ENCODE data around the gene ZC3H4. TPM values are rescaled to one million over a fixed set of nuclear protein-coding genes. Genes with fewer than 3 reads are reported as not detected.
A peak's percentile ranks its signal among the peaks of the same experiment; 100 is the strongest.
"Not testable (repeated sequence)": the region's sequence is repeated elsewhere in the genome, so short reads cannot be mapped to it uniquely, and the experiment has no call there.

ZC3H4 gene
- total RNA-seq, 1 donor from 2014 or later = 20.6 TPM

DNA sequence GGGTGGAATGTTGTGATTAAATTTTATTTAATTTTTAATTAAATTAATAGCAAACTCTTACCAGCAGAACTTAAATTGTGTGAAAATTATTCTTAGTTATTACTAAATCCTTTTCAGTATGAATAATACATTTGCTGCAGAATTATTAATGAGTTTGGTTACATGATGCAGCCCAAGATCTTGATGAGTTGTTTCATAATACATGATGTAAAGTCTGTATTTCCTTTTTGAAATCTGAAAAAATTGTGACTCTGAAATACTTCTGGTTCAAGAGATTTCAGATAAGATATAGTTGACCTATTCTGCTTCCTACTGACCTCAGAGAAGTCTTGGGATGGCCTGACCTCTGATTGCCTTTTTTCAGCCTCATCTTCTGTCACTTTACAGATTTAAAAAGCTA lies 28.1 kb upstream of the ZC3H4 start:
- ATAC-seq (ENCODE audit: poor library complexity) (no peak), DNase-seq (no peak)
- intact Hi-C loops (cut with DNase I) = no loop called here

DNA sequence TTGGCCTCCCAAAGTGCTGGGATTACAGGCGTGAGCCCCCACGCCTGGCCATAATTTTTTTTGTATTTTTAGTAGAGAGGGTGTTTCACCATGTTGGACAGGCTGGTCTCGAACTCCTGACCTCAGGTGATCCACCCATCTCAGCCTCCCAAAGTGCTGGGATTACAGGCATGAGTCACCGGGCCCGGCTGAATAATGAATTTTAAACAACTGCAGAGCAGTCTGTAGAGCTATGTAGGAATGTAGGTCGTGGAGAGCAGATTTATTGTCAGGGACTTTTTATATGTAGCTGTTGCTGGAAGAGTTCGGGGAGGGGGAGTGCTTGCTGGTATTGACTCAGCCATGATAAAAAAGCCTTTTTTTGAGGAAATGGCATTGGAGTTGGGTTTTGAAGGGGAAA lies 27.7 kb upstream of the ZC3H4 start:
- intact Hi-C loops (cut with DNase I); DNase-seq; ATAC-seq (ENCODE audit: poor library complexity): not testable (repeated sequence)

- DNase-seq (no peak), ATAC-seq (ENCODE audit: poor library complexity) (no peak)
- intact Hi-C loops (cut with DNase I) = no loop called here
Measured at GRCh38 chr19:47135156-47135555, 21.6 kb upstream of the ZC3H4 start.

DNA sequence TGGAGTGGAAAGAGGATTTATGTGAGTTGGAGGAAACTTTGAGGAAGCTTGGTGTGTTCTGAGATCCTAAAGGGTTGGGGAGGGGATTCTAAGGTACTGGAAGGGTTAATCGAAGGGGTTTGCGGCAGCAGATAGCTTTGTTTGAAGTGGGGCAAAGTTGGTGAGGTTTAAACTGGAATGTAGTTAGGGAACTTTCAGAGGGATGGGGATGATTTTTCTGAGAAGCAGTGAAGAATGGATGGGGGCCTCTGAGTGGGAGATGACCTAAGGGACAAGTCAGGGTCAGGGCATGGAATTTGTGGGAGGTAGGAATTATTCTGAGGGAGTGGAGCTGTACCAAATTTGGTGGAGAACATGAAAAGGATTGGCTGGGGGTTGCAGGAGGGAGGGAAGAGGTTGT lies 21.0 kb upstream of the ZC3H4 start:
- intact Hi-C loops (cut with DNase I) = no loop called here
- DNase-seq (no peak), ATAC-seq (ENCODE audit: poor library complexity) (no peak)

- intact Hi-C loops (cut with DNase I) = no loop called here
- ATAC-seq (ENCODE audit: poor library complexity) = no peak
- DNase-seq = no peak
Measured at GRCh38 chr19:47133021-47133471, 19.5 kb upstream of the ZC3H4 start.

GRCh38 chr19:47132194-47132852 lies 18.7 kb upstream of the ZC3H4 start:
- DNase-seq (no peak), ATAC-seq (ENCODE audit: poor library complexity) (no peak)
- intact Hi-C loops (cut with DNase I) = no loop called here

DNA sequence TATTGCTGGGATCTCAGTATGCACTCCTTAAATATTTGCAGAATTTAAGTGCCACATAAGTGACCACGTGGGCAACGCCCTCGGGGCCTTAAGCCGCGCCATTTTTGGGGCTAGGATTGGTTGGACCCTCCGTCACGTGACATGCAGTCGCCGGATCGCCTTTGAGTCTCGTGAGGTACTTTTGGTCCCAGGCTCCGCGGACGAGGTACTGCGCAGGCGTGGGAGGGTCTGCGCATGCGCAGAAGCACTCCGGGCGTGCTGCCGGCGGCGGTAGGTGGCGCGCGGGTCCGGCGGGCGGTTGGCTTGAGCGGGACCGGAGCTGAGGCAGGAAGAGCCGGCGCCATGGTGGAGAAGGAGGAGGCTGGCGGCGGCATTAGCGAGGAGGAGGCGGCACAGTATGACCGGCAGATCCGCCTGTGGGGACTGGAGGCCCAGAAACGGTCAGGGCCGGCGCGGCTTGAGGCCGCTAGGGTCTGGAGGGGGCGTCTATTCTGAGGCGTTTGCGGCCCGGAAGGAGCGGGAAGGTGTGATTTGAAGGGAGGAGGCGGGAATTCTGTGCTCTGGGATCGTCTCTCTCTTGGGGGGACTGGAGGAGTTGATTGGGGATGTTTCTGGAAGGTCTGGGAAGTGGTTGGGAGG lies 17.1 kb upstream of the ZC3H4 start, which contains the start of gene SAE1:
TSS of gene SAE1 (plus strand) at position 247 of the 639 bp plus-strand sequence. CDS start at position 343, 96 bp downstream.
- ATAC-seq (ENCODE audit: poor library complexity) (peak; percentile 97), DNase-seq (peak; percentile 96)
- intact Hi-C loops (cut with DNase I) = loop anchor here (1.0 kb wide), 1 partner anchor 17 kb away; the partner anchor contains the start of gene ZC3H4

DNA sequence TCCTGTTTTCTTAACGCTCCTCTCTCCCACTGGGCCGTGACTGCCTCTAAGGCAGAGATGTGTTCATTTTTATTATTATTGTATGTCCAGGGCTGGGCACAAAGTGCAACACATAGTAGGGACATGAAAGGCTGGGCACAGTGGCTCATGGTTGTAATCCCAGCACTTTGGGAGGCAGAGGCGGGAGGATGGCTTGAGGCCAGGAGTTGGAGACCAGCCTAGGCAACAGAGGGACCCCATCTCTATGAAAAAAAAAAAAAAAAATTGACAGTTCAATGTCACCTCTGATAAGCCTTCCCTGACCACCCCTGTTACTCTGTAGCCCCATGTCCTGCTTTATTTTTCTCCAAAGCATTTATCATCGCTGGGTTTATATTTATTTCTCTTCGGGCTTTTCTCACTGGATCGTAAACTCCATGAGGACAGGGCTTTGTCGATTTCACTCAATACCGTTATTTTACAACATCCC lies 16.6 kb upstream of the ZC3H4 start:
- ATAC-seq (ENCODE audit: poor library complexity) (no peak), DNase-seq (no peak)
- intact Hi-C loops (cut with DNase I) = loop anchor here (1.0 kb wide), 1 partner anchor 17 kb away; the partner anchor contains the start of gene ZC3H4

- ATAC-seq (ENCODE audit: poor library complexity) = no peak
Measured at GRCh38 chr19:47129579-47129978, 16.0 kb upstream of the ZC3H4 start.

GRCh38 chr19:47125669-47125938 lies 12.0 kb upstream of the ZC3H4 start:
- ATAC-seq (ENCODE audit: poor library complexity) = no peak
- DNase-seq = no peak
- intact Hi-C loops (cut with DNase I) = loop anchor here (2.0 to 10.0 kb wide), 2 partner anchors 47 to 91 kb away; no protein-coding TSS in a partner anchor

More at GRCh38 chr19:47129579-47129978, 16.0 kb upstream of the ZC3H4 start:
- DNase-seq = no peak
- intact Hi-C loops (cut with DNase I) = loop anchor here (10.0 kb wide), 1 partner anchor 95 kb away; no protein-coding TSS in a partner anchor

DNA sequence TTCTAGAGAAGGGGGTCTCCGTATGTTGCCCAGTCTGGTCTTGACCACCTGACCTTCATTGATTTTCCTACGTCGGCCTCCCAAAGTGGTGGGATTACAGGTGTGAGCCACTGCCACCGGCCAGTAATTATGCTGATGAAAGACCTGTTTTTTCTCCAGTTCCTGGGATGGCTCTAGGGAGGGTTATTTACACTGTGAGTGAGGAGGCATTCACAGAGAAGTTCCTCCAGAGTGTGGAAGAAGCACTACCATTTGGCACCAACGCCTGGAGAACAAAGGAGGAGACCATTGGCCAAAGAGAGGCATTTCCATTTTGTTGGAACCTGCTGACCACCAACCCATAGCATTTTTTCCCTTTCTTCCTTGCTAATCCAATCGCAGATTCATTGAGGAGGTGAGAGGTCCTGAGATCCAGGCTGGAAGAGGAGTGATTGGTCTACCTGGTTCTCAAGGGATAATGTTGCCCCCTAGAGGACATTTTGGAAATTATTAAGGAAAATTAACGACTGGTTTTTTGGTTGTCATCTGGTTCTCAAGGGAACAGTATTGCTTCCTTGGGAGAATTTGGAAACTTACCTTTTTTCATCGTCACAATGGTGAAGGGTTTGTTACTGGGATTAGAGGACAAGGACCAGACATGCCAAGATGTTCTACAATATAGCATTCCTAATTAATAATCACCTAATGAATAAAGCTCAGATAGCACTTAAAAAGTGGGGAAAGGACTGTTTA lies 11.5 kb upstream of the ZC3H4 start:
- intact Hi-C loops (cut with DNase I) = loop anchor here (2.0 to 10.0 kb wide), 2 partner anchors 46 to 90 kb away; no protein-coding TSS in a partner anchor
- ATAC-seq (ENCODE audit: poor library complexity) (peak; percentile 80), DNase-seq (no peak)

DNA sequence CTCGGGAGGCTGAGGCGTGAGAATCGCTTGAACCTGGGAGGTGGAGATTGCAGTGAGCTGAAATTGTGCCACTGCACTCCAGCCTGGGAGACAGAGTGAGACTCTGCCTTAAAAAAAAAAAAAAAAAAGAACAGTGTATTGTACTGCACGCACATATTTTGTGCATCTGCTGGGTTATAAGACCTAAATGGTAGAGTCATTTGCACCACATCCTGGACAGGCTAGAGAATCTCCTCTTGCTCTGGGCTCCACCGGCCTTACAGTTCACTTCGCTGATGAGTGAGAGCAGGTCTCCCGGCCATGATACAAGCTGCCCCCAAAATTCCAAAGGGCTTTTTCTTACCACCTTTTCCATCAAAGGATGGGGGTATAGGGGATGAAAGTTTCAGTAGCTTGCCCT lies 9.8 kb upstream of the ZC3H4 start:
- ATAC-seq (ENCODE audit: poor library complexity) (no peak), DNase-seq (no peak)
- intact Hi-C loops (cut with DNase I) = loop anchor here (10.0 kb wide), 1 partner anchor 89 kb away; no protein-coding TSS in a partner anchor

DNA sequence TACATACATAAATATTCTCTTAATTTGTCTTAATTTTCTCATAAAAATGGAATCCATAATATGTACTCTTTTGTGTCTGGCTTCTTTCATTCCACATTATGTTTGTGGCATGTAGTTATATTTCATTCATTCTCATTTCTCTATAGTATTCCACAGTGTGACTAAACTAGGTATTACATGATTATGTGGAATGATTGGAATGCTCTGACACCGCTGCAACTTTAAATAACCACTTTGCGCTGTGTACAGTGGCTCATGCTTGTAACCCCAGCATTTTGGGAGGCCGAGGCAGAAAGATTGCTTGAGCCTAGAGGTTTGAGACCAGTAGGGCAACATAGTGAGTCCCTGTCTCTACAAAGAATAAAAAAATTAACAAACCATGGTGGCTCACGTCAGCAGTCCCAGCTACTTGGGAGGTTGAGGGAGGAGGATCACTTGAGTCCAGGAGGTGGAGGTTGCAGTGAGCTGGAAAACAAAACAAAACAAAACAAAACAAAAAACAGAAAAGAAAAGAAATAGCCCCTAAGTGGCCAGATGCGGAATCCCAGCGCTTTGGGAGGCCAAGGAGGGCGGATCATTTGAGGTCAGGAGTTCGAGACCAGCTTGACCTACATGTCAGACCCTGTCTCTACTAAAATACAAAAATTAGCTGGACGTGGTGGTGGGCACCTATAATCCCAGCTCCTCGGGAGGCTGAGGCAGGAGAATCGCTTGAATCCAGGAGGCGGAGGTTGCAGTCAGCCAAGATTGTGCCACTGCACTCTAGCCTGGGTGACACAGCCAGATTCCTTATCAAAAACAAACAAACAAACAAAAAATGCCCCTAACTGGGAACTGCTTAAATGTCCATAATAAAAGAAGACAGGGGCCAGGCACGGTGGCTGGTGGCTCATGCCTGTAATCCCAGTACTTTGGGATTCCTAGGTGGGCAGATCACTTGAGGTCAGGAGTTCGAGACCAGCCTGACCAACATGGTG lies 9.1 kb upstream of the ZC3H4 start:
- peak; percentile 59 for ATAC-seq (ENCODE audit: poor library complexity)
- no peak for DNase-seq
- intact Hi-C loops (cut with DNase I) = loop anchor here (10.0 kb wide), 1 partner anchor 88 kb away; no protein-coding TSS in a partner anchor

DNA sequence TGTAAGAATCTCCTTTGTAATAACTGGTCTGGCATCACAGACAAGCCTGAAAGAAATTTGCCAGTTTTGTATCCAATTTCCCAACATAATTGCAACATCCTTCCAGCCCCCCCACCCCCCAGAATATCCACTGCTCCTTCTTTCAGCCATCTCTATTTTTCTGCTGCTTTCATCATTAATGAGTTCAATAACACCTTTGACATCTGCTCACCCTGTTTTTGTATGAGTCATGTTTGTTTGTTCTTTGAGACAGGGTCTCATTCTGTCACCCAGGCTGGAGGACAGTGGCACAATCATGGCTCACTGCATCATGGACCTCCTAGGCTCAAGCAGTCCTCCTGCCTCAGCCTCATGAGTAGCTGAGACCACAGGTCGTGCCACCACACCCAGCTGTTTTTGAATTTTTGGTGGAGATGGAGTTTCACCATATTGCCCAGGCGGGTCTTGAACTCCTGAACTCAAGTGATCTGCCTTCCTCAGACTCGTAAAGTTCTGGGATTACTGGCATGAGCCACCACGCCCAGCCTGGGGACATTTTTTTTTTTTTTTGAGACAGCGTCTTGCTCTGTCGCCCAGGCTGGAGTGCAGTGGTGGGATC lies 7.0 kb upstream of the ZC3H4 start:
- intact Hi-C loops (cut with DNase I) = loop anchor here (10.0 kb wide), 1 partner anchor 86 kb away; no protein-coding TSS in a partner anchor
- ATAC-seq (ENCODE audit: poor library complexity) (no peak), DNase-seq (no peak)

- no peak for DNase-seq
- ATAC-seq (ENCODE audit: poor library complexity) = no peak
- intact Hi-C loops (cut with DNase I) = loop anchor here (1.0 kb wide), 1 partner anchor 16 kb away; the partner anchor contains the start of gene SAE1
Measured at GRCh38 chr19:47113850-47114651, 475 bp upstream of the ZC3H4 start.

GRCh38 chr19:47112166-47112996 lies 1.2 kb downstream of the ZC3H4 start:
- DNase-seq = peak; percentile 93
- ATAC-seq (ENCODE audit: poor library complexity) = peak; percentile 72
- intact Hi-C loops (cut with DNase I) = no loop called here
